HG03045 (cell line): ENCODE measurements around the gene DESI1.
A peak's percentile ranks its signal among the peaks of the same experiment; 100 is the strongest.
"Not testable (repeated sequence)": the region's sequence is repeated elsewhere in the genome, so short reads cannot be mapped to it uniquely, and the experiment has no call there.

Experiments
- ATAC-seq: cut with Tn5 transposase; IDR thresholded peaks from one replicate; pipeline ENCODE4 v1.9.1; 2021; ENCODE audit warnings: mild to moderate bottlenecking, moderate library complexity; ENCODE audit not compliant: unreplicated experiment

DESI1 gene

DNA sequence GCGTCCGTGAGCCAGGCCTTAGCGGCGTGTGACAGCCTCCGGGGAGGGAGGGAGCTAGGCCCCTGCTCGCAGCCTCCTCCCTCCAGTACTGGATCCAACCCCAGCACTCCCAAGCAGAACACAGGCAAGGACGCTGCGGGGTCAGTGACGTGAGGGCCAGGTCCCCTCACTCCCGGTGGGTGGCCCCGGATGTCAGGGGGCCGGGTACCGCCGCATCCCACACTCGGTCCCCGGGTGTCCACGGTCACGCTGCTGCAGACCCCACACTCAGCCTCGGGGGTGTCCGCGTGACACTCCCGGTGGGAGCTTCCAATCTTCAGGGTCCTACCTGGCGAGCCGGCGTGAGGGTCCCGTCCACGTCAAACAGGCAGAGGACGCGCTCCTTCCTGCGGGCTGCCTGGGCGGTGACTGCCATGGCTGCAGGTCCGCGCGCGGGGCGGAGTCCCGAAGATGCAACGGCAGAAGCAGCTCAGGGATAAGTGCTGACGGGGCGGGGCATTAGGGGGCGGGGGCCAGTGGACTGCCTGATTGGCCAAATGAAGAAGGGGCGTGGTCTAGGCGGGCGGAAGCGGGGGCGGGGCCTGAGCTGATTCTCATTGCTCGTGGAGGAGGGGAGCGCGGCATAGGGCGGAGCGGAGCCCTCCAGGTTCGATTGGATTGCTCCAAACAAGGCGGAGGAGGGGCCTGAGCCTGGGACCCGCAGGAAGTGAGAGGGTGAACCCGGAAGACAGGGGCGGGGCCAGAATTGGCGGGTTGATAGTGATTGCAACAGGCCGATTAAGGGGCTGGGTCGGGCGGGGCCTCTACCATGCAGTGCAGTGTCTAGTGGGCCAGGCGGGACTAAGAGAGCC is 31.2 kb downstream of the DESI1 start, which contains the start of gene PMM1:
TSS of gene PMM1 (minus strand) at position 450 of the 851 bp plus-strand sequence. CDS start at position 415, 35 bp downstream.
- peak; percentile 91 for ATAC-seq

DNA sequence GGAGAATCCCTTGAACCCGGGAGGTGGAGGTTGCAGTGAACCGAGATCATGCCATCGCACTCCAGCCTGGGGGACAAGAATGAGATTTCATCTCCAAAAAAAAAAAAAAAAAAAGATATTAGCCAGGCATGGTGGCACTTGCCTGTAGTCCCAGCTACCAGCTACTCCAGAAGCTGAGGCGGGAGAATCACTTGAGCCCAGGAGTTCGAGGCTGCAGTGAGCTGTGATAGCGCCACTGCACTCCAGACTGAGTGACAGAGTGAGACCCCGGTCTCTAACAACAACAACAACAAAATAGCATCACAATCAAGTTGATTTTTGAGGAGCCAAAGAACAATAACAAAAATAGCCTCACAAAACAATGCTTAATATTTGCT is 33.5 kb downstream of the DESI1 start:
- ATAC-seq = no peak

DNA sequence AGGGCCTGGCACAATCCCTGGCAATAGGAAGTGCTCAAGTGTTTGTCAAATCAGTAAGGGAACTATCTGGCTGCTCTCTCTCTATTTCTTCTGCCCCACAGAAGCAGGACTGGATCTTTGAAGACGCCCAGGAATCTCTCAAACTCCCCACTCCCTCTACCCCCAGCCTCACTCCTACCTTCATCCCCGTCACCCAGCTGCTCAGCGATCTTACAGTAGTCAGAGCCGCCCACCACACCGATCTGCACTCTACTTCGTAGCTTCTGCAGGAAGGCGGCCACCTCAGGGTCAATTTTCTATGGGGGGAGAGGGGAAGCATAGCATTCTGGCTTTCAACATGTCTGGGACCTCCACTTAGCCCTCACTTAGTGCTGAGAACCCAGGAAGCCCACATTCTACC is 34.9 kb downstream of the DESI1 start:
- no peak for ATAC-seq

DNA sequence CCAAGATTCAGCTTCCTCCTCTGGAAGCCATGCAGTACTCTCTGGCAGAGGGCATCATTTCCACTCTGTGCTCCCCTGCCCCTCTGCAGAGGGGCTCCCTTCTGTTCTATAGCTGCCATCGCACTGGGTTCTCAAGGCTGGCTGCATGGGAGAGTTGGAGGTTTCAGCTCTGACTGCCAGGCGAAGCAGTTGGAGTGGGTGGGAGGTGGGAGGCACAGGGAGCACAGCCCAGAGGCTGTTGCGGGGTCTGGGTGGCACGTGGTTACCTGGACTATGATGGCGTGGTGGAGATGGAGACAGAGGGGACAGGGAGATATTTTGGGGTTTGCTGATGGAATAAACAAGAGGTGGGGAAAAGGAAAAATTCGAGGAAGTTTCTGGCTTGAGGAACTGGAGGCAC is 36.0 kb downstream of the DESI1 start:
- ATAC-seq = no peak

DNA sequence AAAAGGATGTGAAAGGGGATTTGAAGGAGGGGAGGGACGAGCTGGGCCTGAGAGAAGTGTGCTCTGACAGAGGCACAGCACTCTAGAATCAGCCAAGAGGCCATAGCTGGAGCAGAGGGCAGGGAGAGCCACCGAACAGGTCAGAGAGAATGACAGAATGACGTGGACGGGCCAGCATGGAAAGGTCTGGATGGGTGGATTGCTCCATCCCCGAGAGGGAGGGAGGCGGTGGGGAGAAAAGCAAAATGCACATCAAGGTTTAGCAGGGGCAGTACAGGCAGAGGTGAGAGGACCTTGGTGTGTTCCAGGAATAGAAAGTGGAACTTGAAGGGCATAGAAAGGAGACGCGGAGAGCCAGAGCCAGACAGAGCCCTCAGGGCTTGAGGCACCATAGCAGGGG is 38.1 kb downstream of the DESI1 start:
- no peak for ATAC-seq

DNA sequence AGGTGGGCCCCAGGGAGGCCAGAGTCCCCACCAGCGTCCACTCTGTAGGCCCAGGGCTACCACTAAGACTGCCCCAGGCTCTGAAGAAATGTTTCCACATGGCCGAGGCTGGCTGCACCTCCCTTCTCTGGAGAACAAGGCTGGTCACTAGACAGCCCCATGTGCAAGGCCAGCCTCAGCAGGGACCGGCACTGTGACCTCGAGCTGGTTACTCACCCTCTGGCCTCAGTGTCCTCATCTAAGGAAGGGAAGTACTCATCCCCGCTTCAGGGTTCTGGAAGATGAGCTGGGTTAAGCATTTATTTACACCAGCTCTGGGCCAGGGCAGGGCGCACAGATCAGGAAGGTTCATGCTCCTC is 40.9 kb downstream of the DESI1 start:
- ATAC-seq = no peak

DNA sequence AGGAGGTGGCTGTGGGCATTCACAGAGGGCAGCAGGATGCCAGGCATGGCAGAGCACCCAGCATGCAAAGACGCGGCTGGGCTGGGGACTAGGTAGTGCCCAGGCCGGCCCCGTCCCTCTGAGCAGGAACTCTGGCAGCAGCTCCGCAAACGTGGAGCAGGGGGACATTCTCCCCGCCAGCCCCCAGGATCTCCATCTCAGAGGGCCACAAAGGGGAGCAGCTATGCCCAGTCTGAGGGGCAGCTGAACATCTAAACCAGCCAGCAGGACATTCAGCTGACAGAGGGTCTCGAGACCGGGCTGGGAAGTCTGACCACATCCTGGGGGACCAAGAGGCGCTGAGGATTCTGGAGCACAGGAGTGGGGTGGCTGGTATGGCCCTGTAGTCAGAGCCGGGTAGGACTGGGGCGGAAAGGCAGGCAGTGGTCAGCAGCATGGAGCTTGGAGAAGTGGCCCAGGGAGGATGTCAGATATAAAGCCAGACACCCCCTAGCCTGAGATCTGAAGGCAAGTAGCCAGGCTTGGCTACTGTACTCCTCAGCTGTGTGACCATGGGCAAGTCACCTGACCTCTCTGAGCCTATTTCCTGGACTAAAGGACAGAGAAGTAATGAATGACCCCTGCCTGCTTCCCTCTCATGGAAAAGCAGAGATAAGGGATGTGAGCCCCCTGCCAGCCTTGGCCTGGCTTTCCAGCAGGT is 41.4 kb downstream of the DESI1 start:
- ATAC-seq = no peak

DNA sequence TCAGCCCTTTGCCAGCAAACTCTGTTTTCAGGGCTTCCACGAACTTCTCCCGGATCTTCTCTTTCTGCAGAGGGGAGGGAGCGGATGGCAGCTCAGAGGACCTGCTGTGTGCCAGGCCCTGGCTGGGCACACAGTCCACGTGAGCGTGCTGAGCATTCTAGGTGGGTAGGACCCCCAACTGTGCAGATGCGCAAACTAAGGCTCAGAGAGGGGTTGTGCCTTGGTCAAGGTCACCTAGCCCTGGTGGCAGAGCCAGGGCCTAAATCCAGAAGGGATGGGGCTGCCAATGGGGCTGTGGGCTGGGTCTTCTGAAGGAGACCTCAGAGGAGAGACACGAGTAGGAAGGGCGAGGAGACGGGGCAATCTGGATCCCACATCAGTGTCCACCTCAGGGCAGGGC is 42.0 kb downstream of the DESI1 start:
- ATAC-seq = no peak

DNA sequence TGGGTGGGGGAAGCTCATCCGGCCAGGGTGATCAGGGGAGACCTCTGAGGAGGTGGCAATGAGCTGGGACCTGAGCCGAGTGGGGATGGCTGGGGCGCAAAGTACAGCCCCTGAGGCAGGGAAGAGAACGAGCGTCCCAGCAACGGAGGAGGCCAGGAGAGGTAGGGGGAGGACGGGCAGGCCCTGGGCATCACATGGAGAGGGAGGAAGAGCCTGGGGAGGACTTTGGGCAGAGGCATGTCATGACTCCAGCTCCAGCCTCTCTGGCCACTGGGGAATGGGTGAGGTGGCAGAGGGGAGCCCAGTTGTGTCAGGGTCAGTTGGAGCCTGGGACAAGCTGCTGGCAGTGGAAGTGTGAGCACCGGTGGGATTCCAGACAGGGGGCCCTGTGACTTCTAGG is 42.7 kb downstream of the DESI1 start:
- ATAC-seq = no peak

DNA sequence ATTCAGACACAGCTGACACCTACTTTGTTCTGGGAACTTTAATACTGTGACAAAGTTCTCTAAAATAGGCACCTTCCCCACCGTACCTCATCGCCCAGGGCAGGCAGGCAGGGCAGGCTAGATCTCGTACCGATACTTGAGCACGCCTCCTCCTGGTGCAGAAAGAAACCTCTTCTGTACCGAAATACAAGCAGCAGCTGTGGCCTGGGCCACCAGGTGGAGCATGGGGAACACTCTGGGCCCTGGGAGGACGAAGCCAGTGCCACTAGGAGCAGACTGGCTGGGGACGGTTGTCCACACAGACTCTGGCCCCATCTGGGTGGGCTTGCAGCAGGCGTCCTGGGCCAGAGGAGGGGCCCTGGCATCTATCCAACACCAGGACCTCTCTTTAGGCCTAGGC is 44.0 kb downstream of the DESI1 start:
- no peak for ATAC-seq

DNA sequence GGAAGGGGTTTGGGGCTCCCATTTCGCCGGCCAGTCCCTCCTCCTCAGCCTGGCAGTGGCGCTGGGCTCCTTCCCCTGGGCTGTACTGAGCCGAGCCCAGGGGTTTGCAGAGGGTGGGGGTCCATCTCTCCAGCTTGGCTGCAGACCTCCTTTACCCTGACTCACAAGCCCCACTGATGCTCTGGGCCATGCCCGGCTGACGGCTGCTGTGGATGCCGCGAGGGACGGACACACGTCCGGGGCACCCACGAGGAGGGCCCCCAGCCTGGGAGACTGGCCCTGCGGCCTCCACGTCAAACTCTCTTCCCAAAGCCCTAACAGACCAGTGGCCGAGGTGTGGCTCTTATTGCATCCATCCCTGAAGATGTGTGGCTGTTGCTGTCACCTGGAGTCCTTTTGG is 45.3 kb downstream of the DESI1 start:
- no peak for ATAC-seq

DNA sequence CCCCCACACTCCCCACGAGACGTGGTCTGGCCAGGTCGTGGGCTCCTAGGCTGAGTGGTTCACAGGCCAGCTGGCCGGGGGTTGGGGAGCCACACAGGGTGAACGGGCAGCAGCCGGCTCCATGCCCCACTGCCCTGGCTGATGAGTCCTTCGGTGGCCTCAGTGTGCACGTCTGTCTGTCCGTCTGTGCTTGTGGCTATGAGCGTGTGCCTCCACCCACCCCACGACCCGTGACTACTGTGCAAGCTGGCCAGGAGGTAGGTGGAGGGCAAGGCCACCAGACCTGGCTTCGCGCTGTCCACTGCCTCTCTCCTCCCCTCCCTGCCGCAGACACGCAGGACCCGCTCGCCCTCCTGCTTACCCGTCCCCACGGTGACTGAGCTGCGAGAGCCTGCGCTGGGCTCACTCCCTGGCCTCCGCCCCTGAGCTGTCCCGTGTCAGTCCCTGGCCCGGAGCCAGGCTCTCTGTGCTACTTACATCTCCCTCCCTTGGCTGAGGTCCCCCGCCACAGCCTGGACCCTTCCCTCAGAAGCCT is 45.9 kb downstream of the DESI1 start:
- no peak for ATAC-seq

DNA sequence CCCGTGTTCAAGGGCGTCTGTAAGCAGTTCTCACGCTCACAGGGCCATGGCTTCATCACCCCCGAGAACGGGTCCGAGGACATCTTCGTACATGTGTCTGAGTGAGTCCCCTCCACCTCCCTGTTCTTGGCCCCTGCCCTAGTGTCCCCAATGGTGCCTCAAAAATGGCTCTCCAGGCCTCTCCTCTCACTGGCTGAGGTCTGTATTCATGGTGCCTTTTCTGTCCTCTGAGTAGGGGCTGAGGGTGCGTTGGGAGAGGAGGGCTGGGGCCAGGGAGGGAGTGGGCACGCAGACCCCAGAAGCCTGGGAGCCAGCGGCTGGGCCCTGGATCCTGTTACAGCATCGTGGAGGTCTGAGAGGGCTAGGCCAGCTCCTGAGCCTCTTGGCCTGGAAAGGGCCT is 47.2 kb downstream of the DESI1 start:
- no peak for ATAC-seq

DNA sequence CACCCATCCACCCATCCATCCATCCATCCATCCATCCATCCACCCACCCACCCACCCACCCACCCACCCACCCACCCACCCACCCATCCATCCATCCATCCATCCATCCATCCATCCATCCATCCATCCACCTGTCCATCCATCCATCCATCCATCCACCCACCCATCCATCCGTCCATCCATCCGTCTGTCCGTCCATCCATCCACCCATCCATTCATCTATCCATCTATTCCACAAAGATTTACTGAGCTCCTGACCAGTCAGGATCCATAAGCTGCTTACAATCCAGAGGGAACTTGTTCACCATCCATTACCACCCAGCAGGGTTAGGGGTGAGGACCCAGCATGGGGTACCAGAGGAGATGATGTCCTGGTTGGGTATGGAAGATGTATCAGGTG is 48.5 kb downstream of the DESI1 start:
- ATAC-seq = not testable (repeated sequence)

DNA sequence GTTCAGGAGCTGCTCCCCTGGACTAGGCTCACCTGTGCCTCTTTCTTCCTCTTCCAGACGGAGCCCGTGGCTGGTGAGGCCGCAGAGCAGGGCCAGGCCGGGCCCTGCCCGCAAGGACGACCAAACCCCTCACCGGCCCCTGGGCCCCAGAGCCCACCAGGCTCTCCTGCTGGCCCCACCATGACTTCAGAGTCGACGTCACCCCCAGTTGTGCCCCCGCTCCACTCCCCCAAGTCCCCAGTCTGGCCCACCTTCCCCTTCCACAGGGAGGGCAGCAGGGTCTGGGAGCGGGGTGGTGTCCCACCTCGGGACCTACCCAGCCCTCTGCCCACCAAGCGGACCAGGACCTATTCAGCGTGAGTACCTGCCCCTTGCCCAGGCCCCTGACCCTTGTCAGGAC is 49.1 kb downstream of the DESI1 start:
- no peak for ATAC-seq

DNA sequence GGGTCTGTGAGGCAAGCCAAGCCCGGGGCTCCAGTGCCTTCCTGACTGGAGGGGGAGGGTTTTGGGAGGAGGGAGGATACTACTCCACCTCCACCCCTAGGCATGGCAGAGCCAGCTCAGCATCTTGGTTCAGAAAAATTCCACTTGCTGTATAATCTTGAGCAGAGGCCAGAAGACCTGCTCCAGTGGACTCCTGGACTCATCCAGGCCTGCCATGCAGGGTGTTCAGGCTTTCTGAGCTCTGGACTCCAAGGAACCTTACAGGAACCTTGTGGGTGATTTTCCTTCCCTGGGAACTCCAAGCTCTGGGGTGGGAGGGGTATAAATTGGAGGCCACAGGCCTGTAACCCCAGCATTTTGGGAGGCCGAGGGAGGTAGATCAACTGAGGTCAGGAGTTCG is 50.6 kb downstream of the DESI1 start:
- ATAC-seq = no peak

DNA sequence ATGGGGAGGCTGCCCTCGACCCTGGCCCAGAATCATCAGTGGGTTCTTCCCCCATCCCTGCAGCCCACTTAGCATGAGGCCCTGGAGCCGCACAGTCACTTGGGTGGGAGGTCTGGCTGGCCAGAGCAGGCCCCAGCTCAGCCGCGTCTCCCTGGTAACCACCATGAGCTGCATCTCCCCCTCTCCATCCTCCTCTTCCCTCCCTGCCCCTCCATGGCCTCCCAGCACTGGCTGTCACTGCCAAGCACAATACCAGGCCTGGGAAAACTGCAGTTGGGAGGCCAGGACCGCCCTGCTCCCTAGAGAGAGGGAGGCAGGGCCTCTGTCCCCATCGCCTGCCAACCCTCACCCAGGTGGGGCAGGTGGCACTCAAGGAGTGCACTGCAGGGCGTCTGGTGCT is 52.0 kb downstream of the DESI1 start:
- ATAC-seq = no peak

DNA sequence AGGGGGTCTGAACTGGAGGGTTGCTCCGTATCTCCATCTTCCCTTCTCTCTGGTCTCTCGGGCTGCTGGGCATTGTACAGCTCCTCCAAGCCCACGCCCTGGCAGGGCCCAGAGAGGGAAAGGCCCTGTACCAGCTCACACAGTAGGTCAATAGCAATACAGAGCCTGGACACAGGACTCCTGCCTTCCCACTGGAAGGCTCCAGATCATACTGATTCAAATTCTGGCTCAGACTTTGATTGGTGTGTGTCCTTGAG is 53.4 kb downstream of the DESI1 start:
- no peak for ATAC-seq

DNA sequence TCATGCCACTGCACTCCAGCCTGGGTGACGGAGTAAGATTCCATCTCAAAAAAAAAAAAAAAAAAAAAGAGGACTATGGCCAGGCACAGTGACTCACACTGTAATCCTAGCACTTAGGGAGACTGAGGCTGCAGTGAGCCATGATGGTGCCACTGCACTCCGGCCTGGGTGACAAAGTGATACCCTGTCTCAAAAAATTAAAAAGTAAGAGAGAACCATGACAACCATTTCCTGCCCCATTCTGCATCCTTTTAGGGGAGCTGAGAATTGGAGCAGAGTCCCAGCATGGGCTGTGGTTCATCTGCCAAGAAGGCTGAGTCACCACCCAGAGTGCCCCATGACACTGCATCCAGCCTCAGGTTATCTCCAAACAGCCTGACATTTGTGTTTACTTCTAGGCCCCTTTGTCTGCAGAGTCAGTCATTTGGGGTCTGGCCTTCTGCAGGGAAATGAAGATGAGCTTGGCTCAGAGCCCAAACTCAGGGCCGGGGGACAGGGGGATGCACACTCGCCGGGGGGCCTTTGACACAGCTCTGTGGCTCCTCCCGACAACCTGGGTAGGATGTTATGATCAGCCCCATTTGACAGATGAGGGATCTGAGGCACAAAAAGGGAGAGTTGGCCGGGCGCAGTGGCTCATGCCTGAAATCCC is 55.3 kb downstream of the DESI1 start:
- ATAC-seq = no peak

DNA sequence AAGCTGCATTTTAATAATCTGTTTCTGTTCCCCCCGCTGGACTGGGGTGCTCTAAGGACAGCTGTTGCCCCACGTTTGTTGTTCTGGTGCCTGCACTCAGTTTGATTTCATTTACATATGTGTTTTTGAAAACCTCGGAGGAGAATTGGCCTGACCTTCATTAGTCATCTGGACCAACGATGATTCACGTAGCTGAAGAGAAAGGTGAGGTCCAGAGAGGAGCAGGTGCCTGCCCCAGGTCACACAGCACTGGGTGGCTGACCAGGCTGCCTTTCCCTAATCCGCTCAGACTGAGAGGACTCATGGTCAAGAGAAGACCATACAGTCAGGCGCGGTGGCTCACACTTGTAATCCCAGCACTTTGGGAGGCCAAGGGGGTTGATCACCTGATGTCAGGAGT is 56.3 kb downstream of the DESI1 start:
- no peak for ATAC-seq

DNA sequence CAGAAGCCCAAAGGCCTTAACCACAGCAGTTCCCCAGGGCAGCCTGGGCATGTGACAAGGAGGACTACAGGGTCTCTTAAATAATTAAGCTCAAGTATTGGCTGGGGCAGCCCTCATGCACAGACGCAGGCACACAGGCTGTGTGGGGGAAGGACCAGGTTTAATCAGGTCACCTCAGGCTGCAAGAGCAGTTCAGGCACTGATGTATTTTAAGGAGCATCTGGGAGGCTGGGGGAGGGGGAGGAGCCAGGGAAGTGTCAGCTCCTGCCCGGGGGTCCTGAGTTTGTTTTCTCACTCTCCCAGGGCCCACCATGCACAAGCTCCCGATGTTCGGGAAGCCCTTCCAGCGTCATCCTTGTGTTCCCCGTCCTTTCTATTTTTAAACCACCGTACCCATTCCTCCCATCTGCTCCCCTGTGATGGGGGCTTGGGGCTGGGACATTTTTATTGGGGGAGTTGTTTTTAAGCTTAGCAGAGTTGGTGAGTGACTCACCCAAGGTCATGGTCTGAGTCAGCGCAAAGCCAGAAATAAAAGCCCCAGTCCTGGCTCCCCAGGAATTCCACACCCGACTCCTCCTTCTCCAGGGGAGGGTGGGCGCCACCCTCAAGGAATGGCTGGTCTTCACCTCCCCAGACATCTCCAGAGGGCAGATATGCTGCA is 57.7 kb downstream of the DESI1 start:
- no peak for ATAC-seq

DNA sequence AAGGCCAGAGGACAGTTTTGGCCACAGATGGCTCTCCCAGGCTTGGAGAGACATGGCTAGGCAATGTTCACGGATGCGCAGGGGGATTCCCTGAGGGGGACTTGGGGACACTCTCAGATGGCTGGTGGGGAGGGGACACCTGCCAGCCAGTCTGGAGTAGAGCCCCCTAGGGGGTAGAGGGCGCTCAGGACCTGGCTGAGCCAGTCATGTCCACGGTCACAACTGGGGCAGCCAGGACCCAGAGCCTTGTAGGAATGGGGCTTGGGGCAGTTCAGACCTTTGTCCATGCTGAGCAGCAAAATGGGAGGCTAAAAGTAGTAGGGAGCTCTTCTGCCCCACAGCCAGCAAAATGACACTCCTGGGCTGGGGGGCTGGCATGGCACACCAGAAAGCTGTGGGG is 58.4 kb downstream of the DESI1 start:
- no peak for ATAC-seq
